Amygdala (tissue), 56 donors: ENCODE results near the gene POLR3E.
A peak's percentile ranks its signal among the peaks of the same experiment; 100 is the strongest.

ENCODE experiments used
- DNase-seq, 56 donors: peaks; one replicate each; lab custom pipeline; 2025; lab: John Stamatoyannopoulos, UW

Gene POLR3E

DNA sequence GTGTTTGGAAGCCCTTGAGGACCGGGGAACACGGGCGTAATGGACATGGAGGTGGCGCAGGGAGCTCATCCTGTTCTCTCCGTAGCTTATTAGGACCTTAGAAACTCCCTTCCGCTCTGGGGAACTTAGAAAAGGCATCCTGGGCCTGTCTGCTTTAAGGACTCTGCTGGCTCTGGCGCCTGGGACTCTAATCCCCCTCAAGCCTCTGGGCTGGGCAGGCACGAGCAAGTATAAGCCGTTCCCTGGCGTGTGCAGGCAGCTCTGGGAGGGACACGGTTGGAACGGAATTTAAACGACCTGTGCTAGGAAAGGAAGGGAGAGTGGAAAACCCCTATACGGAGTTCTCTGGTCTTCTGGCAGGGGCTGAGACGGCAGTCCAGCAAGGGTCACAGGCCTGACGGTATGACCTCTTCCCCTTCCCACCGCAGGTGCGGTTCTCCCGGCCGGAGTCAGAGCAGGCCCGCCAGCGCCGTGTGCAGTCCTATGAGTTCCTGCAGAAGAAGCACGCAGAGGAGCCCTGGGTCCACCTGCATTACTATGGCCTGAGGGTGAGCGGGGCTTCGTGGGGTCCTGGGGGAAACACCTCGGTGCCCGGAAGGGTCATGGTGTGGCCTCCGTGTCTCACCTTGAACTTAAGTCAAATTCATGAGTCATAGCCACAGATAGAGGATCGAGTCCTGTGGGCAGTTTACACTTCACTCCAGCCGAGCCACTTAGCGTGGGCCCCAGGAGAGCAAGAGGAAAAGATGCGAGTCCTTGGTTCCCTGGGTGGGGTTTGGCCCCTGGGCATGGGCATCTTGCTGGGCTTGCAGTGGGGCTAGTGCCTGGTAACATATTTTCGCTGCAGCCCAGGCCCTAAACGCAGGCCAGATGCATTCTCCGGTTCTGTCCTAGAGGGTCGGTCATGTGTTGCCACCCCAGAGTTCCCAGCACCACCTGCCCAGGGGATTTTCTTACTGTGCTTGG lies 17.7 kb downstream of the POLR3E start:
- no peak for DNase-seq

DNA sequence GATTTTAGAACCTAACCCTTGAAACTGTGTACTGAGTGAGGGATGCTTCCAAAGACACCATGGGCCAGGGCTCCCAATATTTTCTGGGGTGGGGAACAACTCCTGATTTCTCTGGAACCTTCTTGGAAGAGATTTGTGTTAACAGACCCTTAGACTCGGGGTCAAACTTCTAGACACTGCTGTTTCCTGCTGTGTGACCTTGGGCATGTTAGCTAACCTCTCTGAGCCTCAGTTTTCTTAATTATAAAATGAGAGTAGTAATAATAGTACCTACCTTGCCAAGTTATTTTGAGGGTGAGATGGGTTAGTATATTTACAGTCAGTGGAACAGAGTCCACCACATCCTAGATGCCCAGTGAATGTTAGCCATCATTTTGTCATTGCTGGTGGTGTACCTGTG lies 18.8 kb downstream of the POLR3E start:
- no peak for DNase-seq

DNA sequence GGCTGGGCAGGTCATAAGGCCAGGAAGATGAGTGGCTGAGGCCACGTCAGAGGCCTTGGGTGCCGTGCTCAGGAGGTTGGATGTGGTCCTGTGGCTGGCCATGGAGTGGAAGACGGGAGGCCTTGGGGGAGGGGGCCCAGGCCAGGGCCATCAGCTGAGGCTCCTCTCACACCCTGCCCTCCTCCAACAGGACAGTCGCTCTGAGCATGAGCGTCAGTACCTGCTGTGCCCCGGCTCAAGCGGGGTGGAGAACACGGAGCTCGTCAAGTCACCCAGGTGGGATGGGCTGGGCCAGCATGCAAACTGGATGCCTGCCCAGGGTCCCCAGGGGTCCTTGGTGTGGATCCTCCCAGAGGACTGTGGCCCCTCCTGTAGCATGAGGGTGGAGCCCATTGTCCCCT lies 19.2 kb downstream of the POLR3E start:
- DNase-seq, result no peak

DNA sequence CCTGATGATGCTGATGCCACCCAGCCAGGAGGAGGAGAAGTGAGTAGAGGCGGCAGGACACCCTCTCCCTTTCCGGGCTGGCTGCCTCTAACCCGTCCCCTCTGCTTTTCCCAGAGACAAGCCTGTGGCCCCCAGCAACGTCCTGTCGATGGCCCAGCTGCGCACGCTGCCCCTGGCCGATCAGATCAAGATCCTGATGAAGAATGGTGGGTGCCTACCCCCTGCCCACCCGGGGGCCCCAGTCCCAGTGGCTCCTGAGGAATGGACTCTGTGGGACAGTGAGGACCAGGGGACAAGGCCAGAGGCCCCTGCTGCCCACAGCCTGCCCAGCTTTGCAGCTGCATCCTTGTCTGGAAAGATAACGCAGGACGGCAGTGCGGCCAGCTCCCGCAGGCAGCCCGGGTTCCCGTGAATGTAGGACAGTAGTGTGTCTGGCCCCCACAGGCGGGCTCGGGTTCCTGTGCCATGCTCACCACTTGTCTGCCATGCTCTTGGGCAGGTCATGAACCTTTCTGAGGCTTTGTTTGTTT lies 19.9 kb downstream of the POLR3E start:
- DNase-seq, result no peak

DNA sequence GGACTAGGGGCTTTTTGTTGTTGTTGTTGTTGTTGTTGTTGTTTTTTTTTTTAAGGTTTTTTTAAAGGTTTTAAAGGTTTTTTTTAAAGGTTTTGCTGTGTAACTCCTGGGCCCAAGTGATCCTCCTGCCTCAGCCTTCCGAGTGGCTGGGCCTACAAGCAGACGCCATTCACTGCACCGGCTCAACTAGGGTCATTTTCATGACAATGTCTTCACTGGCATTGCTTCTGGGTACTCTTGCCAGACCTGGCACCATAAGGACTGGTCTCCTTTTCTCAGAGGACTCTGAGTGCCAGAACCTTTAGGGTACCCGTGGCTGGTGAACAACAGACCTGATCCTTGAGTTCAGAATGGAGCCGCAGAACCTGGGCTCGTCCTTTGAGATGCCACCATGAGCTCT lies 20.4 kb downstream of the POLR3E start:
- DNase-seq, result no peak

GRCh38 chr16:22318690-22319358 lies 21.6 kb downstream of the POLR3E start:
- DNase-seq, result peak in 1 of 56 donors; percentile 9

- DNase-seq, result no peak
These were observed 23.5 kb downstream of the POLR3E start for GRCh38 chr16:22320572-22321339.

DNA sequence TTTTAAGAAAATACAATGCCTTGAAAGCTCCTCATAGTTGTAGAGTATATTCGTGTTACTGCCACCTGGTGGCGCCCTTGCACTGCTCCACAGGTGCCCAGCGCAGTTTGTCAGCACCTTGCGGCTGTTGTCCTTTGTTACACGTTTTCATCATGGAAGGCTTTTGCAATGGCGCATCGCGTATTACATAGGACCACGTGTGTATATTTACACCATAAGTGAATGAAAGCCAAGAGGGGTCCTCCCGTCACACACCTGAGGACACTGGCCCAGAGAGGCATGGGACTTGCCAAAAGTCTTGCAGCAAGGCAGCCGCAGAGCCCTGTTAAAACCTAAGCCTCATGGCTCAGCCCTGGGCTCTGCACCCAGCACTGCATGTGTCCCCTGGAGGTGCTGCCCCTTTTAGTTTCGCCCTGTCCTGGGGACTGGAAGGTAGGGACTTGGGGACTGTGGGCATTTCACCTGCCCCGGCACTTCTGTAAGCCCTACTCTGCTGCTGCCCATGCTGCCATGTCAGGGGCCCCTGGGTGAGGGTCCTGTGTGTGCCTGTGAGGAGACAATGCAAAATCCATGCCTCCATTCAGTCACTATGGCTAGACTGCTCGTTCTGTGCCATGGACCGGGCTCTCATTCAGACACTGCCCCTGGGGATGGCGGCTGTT lies 24.3 kb downstream of the POLR3E start:
- DNase-seq, result peak in 31 of 56 donors; percentile 3 to 72 (median 22)

- no peak for DNase-seq
These were observed 24.8 kb downstream of the POLR3E start for GRCh38 chr16:22322021-22322471.

GRCh38 chr16:22322741-22323140 lies 25.5 kb downstream of the POLR3E start:
- DNase-seq, result no peak

DNA sequence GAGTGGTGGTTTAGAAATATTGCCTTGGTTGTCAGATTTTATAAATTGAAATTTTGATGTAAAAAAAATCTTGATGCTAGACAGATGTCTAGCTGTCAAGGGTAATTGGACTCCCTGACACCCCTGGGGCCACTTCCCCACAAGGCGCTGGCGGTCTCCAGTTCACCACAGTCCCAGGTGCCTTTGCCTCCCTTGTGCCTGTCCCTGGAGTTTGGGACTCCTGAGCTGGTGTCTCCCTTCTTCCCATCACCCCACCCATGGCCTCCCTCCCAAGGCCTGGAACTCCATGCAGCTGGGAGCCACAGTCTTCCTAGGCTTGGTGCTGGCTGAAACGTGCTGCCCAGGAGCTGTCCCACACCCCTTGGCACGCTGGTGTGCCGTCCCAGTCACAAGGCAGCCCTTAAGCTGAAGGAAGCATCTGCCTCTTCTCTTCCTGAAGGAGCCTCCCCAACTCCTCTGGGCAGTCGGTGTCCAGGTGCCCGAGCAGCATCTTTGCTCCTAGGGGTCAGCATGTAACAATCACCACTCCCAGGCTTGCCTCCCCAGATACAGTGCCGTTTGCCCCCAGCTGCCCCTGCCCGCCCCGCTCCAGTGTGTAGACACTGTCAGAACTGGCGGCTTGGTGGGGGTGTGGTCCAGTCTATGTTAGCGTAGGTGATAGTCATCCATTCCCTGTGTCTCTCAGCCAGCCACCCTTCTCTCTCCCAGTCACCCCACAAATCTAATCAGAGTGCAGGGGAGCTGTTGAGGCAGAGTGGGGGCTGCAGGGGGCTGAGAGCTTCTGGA lies 26.2 kb downstream of the POLR3E start:
- DNase-seq, result no peak

- DNase-seq, result no peak
These were observed 27.0 kb downstream of the POLR3E start for GRCh38 chr16:22323959-22324786.

DNA sequence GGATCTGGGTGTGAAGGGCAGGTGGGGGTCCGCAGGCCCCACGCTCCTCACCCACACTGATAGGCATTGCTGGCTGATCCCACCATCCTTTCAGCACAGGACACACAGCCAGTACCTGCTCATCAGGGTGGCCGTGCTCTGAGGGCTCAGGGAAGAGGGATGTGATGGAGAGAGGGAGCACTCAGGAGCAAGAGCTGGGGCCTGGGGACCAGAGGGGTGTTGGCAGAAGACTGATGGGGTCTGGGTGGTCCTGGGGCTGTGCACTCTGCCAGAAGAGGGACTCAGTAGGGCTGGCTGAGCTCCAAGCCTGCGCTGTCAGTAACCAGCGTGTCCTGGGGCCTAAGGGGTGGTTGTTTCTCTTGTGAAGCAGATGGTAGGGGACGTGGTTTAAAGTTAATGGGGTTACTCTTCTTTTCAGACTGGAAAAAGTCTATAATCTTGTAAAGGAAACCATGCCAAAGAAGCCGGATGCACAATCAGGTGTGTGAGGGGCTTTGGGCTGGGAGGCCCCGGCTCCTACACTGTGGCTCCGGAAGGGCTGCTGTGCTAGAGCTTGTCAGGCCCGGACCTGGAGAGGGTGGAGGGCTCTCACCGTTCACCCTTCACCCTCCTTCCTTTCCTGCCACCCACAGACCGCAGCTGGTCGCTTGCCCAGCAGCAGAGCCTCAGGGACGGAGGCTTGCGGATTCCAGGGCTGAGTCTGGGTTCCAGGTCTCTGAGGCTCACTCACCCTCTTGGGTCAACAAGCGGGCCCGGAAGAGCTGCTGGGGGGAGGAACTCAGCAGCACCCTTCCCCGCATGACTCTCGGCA lies 27.8 kb downstream of the POLR3E start:
- no peak for DNase-seq

- no peak for DNase-seq
These were observed 28.6 kb downstream of the POLR3E start for GRCh38 chr16:22325598-22326368.

DNA sequence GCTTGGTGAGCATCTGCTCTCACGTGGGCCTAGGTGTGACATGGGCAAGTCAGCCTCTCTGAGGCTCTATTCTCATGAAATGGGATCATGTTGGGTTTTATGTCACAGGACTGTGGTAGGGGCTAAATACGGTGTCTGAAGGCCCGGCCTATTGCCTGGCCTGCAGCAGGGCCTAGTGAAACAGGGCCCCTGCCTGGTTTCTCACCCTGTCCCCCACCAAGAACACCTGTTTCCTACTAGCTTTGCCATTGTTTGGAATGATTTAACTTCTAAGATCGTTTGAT lies 29.1 kb downstream of the POLR3E start:
- DNase-seq, result no peak

GRCh38 chr16:22326771-22327445 lies 29.7 kb downstream of the POLR3E start:
- no peak for DNase-seq

GRCh38 chr16:22327446-22327775 lies 30.2 kb downstream of the POLR3E start:
- DNase-seq, result no peak
